Effector memory CD8-positive, alpha-beta T cell (primary cell): Measurements from ENCODE around the gene ARF6.
"Not testable (repeated sequence)": the region's sequence is repeated elsewhere in the genome, so short reads cannot be mapped to it uniquely, and the experiment has no call there.

Experiments
- ATAC-seq: fragments of 150-1000 bp; cut with Tn5 transposase; replicated peaks from 2 replicates; pipeline ENCODE4 v1.10.0; 2021; ENCODE audit warnings: mild to moderate bottlenecking, moderate library complexity
- DNase-seq, 3 experiments: peaks; one replicate each; pipeline ENCODE4 v3.0.0; 2021
- H3K27ac Mint-ChIP-seq, 2 donors: one replicate each; pipeline ENCODE4 v1.8.0; 2022; ENCODE audit warnings: mild to moderate bottlenecking in 2 of 2, mixed read lengths in 2 of 2, moderate library complexity in 2 of 2
- H3K27me3 Mint-ChIP-seq, 2 donors: one replicate each; pipeline ENCODE4 v1.8.0; 2022; ENCODE audit warnings: mixed read lengths in 2 of 2
- H3K36me3 Mint-ChIP-seq: one replicate; pipeline ENCODE4 v1.8.0; 2022; ENCODE audit warnings: mild to moderate bottlenecking, moderate library complexity, mixed read lengths; ENCODE audit not compliant: insufficient read depth
- H3K4me1 Mint-ChIP-seq, 2 donors: one replicate each; pipeline ENCODE4 v1.8.0; 2022; ENCODE audit warnings: low read depth in 2 of 2, mixed read lengths in 2 of 2
- H3K4me3 Mint-ChIP-seq, 2 donors: one replicate each; pipeline ENCODE4 v1.8.0; 2022; ENCODE audit warnings: mild to moderate bottlenecking in 2 of 2, mixed read lengths in 2 of 2, moderate library complexity in 2 of 2
- H3K9me3 Mint-ChIP-seq, 2 donors: one replicate each; pipeline ENCODE4 v1.8.0; 2022; ENCODE audit warnings: mixed read lengths in 2 of 2

The ARF6 gene

GRCh38 chr14:49900973-49901372 lies 8.1 kb downstream of the ARF6 start:
- H3K4me1 Mint-ChIP-seq, result peaks cover 19 to 30% of the 10 kb centered on the region in 2 donors
- H3K27ac Mint-ChIP-seq, result no peak overlapping the region
- no peak for DNase-seq
- ATAC-seq, result no peak
- no peaks in the 10 kb centered on the region for H3K9me3 Mint-ChIP-seq
- H3K4me3 Mint-ChIP-seq, result no peak overlapping the region
- H3K36me3 Mint-ChIP-seq, result peaks cover 23% of the 10 kb centered on the region
- H3K27me3 Mint-ChIP-seq, result no peaks in the 10 kb centered on the region

GRCh38 chr14:49902679-49903246 lies 9.9 kb downstream of the ARF6 start:
- not testable (repeated sequence) for DNase-seq, H3K4me3 Mint-ChIP-seq, H3K27ac Mint-ChIP-seq, H3K27me3 Mint-ChIP-seq, H3K36me3 Mint-ChIP-seq, H3K9me3 Mint-ChIP-seq
- ATAC-seq, result peak; percentile 52
- H3K4me1 Mint-ChIP-seq, result peaks cover 17 to 24% of the 10 kb centered on the region in 2 donors

GRCh38 chr14:49904270-49904669 lies 11.4 kb downstream of the ARF6 start:
- ATAC-seq (no peak), DNase-seq (no peak)
- Mint-ChIP-seq H3K27ac (peak overlapping the region in 1 of 2 donors; percentile 41), H3K36me3 (peaks cover 5% of the 10 kb centered on the region), H3K27me3 (no peaks in the 10 kb centered on the region), H3K4me1 (peaks cover 13 to 15% of the 10 kb centered on the region in 2 donors), H3K9me3 (no peaks in the 10 kb centered on the region), H3K4me3 (no peak overlapping the region)

GRCh38 chr14:49905989-49906388 lies 13.1 kb downstream of the ARF6 start:
- DNase-seq, result no peak
- Mint-ChIP-seq H3K9me3 (no peaks in the 10 kb centered on the region), H3K36me3 (peaks cover 5% of the 10 kb centered on the region), H3K27ac (no peak overlapping the region), H3K4me1 (peaks cover 11 to 13% of the 10 kb centered on the region in 2 donors), H3K4me3 (no peak overlapping the region), H3K27me3 (no peaks in the 10 kb centered on the region)
- ATAC-seq, result no peak

- H3K4me3 Mint-ChIP-seq, result peak overlapping the region; percentile 62 to 64
- DNase-seq, result no peak
- peaks cover 5% of the 10 kb centered on the region for H3K36me3 Mint-ChIP-seq
- H3K27me3 Mint-ChIP-seq, result no peaks in the 10 kb centered on the region
- peak overlapping the region; percentile 75 to 87 for H3K27ac Mint-ChIP-seq
- no peak for ATAC-seq
- no peaks in the 10 kb centered on the region for H3K9me3 Mint-ChIP-seq
- peaks cover 15 to 17% of the 10 kb centered on the region in 2 donors for H3K4me1 Mint-ChIP-seq
Measured at GRCh38 chr14:49907186-49907585, 14.3 kb downstream of the ARF6 start.

GRCh38 chr14:49908433-49908782 lies 15.5 kb downstream of the ARF6 start:
- DNase-seq, result no peak
- ATAC-seq, result no peak
- Mint-ChIP-seq H3K9me3 (no peaks in the 10 kb centered on the region), H3K27ac (peak overlapping the region in 1 of 2 donors; percentile 75), H3K27me3 (no peaks in the 10 kb centered on the region), H3K4me1 (peaks cover 14 to 15% of the 10 kb centered on the region in 2 donors), H3K36me3 (peaks cover 3% of the 10 kb centered on the region), H3K4me3 (peak overlapping the region; percentile 62 to 64)

- Mint-ChIP-seq H3K36me3 (peaks cover 3% of the 10 kb centered on the region), H3K4me1 (peaks cover 14 to 15% of the 10 kb centered on the region in 2 donors), H3K9me3 (no peaks in the 10 kb centered on the region), H3K27ac (no peak overlapping the region), H3K4me3 (no peak overlapping the region), H3K27me3 (no peaks in the 10 kb centered on the region)
- no peak for ATAC-seq
- no peak for DNase-seq
Measured at GRCh38 chr14:49909016-49909415, 16.1 kb downstream of the ARF6 start.

GRCh38 chr14:49915085-49915484 lies 22.2 kb downstream of the ARF6 start:
- Mint-ChIP-seq H3K27me3 (no peaks in the 10 kb centered on the region), H3K36me3 (no peaks in the 10 kb centered on the region), H3K4me1 (peaks cover 6 to 13% of the 10 kb centered on the region in 2 donors), H3K4me3 (no peak overlapping the region), H3K27ac (no peak overlapping the region), H3K9me3 (no peaks in the 10 kb centered on the region)
- DNase-seq, result no peak
- ATAC-seq, result no peak

GRCh38 chr14:49918706-49919105 lies 25.8 kb downstream of the ARF6 start:
- DNase-seq (no peak), ATAC-seq (no peak)
- H3K27ac Mint-ChIP-seq, result no peak overlapping the region
- no peaks in the 10 kb centered on the region for H3K36me3 Mint-ChIP-seq
- H3K4me1 Mint-ChIP-seq, result peaks cover 2 to 10% of the 10 kb centered on the region in 2 donors
- no peaks in the 10 kb centered on the region for H3K27me3 Mint-ChIP-seq
- no peaks in the 10 kb centered on the region for H3K9me3 Mint-ChIP-seq
- H3K4me3 Mint-ChIP-seq, result no peak overlapping the region

GRCh38 chr14:49919825-49920659 lies 27.2 kb downstream of the ARF6 start:
- H3K27me3 Mint-ChIP-seq, result no peaks in the 10 kb centered on the region
- peaks cover 5 to 11% of the 10 kb centered on the region in 2 donors for H3K4me1 Mint-ChIP-seq
- DNase-seq, result no peak
- no peaks in the 10 kb centered on the region for H3K9me3 Mint-ChIP-seq
- ATAC-seq, result no peak
- peak overlapping the region in 1 of 2 donors; percentile 35 for H3K27ac Mint-ChIP-seq
- H3K4me3 Mint-ChIP-seq, result no peak overlapping the region
- H3K36me3 Mint-ChIP-seq, result no peaks in the 10 kb centered on the region

GRCh38 chr14:49920935-49921334 lies 28.1 kb downstream of the ARF6 start:
- peak; percentile 37 for ATAC-seq
- no peaks in the 10 kb centered on the region for H3K36me3 Mint-ChIP-seq

GRCh38 chr14:49921401-49921800 lies 28.5 kb downstream of the ARF6 start:
- Mint-ChIP-seq H3K27ac (no peak overlapping the region), H3K27me3 (no peaks in the 10 kb centered on the region), H3K4me1 (peaks cover 5 to 8% of the 10 kb centered on the region in 2 donors), H3K36me3 (no peaks in the 10 kb centered on the region), H3K4me3 (no peak overlapping the region), H3K9me3 (no peaks in the 10 kb centered on the region)
- DNase-seq, result no peak
- ATAC-seq, result no peak

More at GRCh38 chr14:49920935-49921334, 28.1 kb downstream of the ARF6 start:
- Mint-ChIP-seq H3K4me1 (peaks cover 5 to 8% of the 10 kb centered on the region in 2 donors), H3K27ac (no peak overlapping the region), H3K27me3 (no peaks in the 10 kb centered on the region), H3K4me3 (no peak overlapping the region), H3K9me3 (no peaks in the 10 kb centered on the region)
- DNase-seq, result no peak

GRCh38 chr14:49923442-49923841 lies 30.6 kb downstream of the ARF6 start:
- H3K27me3 Mint-ChIP-seq, result no peaks in the 10 kb centered on the region
- no peaks in the 10 kb centered on the region for H3K9me3 Mint-ChIP-seq
- DNase-seq, result no peak
- H3K27ac Mint-ChIP-seq, result no peak overlapping the region
- H3K4me1 Mint-ChIP-seq, result peaks cover 5 to 12% of the 10 kb centered on the region in 2 donors
- H3K36me3 Mint-ChIP-seq, result no peaks in the 10 kb centered on the region
- H3K4me3 Mint-ChIP-seq, result no peak overlapping the region
- ATAC-seq, result no peak

- H3K9me3 Mint-ChIP-seq, result no peaks in the 10 kb centered on the region
- no peak for DNase-seq
- H3K36me3 Mint-ChIP-seq, result no peaks in the 10 kb centered on the region
- no peak overlapping the region for H3K27ac Mint-ChIP-seq
- H3K4me3 Mint-ChIP-seq, result no peak overlapping the region
- no peaks in the 10 kb centered on the region for H3K27me3 Mint-ChIP-seq
- no peak for ATAC-seq
- peaks cover 5 to 12% of the 10 kb centered on the region in 2 donors for H3K4me1 Mint-ChIP-seq
Measured at GRCh38 chr14:49923881-49924280, 31.0 kb downstream of the ARF6 start.
